WI38 (cell line): ENCODE measurements around the gene RSPRY1.
A peak's percentile ranks its signal among the peaks of the same experiment; 100 is the strongest.

Experiments used
- H3K4me3 ChIP-seq: 2 replicates; pipeline ENCODE4 v1.5.1; 2011; ENCODE audit warnings: low read depth, mild to moderate bottlenecking, control low read depth, low read length
- CTCF ChIP-seq: IDR thresholded peaks from 2 replicates; pipeline ENCODE4 v1.5.1; 2012; ENCODE audit warnings: low read depth, mild to moderate bottlenecking, control low read depth, low read length

RSPRY1 gene

GRCh38 chr16:57244767-57245471, 58.8 kb downstream of the RSPRY1 start, which contains the start of gene ARL2BP:
Gene ARL2BP, plus strand, starts transcription at chr16:57245259. Its CDS starts 109 bp downstream, at chr16:57245368.
- H3K4me3 ChIP-seq: peak within 1 kb of the TSS; percentile 82
- no peak for TF ChIP-seq CTCF

DNA sequence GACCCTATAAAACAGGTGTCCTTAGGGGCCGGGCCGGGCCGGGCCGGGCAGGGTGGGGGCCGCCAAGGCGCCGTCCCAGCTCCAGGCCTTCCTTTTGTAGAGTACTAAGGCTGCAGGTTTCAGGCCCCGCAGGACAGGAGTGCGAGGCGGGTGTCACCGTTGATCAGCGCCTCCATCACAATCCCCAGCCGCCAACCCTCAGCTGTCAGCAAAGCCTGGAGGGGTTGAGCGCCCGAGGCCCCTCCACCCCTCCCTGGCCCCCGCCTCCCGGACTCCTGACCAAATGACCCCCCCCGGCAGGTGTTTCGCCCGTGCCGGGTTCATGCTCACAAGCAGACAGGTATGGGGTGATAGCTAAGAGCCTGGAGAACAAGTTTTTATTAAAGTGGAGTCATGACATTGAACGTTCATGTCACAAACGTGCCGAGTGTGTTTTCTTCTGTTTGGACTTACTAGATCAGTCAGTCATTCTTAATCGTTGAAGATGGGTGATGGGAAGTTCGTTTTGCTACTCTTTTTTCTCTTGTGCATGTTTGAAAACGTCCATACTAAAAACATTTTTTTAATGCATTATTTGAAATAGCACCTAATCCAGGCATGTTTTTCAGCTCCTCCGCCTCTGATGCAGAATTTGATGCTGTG, 59.5 kb downstream of the RSPRY1 start:
- peak overlapping the region; percentile 82 for H3K4me3 ChIP-seq
- no peak for TF ChIP-seq CTCF

- H3K4me3 ChIP-seq: no peak overlapping the region
Measured at GRCh38 chr16:57251352-57251751, 65.2 kb downstream of the RSPRY1 start.

DNA sequence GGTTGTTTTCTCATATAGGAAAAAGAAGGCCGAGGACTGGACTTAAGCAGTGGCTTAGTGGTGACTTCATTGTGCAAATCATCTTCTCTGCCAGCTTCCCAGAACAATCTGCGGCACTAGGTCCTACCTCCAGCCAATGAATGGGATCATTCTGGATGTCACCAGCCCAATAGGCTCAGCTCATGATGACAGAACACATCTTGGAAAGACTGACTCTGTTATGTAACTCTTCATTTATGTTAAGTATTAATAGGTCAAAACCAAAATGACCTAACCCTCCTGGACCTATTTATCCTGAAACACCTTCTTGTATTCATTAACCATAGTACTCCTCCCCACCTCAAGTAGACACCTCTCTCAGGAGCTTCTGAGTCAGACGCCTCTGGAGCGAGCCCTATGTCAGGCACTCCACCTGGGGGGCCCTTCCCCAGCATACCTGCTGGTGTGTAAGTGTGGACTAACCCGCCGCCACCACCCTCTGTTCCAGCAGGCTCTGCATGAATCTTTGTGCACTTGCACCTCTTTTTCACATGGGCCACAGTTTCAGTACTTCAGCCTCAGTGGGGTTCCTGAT, 66.1 kb downstream of the RSPRY1 start:
- H3K4me3 ChIP-seq: no peak overlapping the region
- TF ChIP-seq CTCF: no peak

More at GRCh38 chr16:57251352-57251751, 65.2 kb downstream of the RSPRY1 start:
- TF ChIP-seq CTCF: no peak

DNA sequence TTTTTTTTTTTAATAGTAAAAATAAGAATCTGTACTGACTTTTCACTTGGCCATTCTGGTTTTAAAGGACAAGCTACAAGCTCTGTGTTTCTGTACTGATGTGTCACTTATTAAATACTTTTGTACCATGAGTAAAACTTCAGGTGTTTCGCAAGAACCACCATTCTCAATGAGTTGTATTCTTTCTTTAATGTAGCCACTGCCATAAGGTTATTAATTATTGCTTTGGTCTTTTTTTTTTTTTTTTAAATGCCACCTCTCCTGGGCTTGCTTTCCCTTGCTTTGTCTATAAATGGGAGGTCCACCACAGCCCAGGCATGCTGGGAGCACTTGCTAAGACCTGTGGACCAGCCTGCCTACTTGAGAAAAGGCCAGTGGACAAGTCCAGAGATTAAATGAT, 67.3 kb downstream of the RSPRY1 start:
- no peak overlapping the region for H3K4me3 ChIP-seq

DNA sequence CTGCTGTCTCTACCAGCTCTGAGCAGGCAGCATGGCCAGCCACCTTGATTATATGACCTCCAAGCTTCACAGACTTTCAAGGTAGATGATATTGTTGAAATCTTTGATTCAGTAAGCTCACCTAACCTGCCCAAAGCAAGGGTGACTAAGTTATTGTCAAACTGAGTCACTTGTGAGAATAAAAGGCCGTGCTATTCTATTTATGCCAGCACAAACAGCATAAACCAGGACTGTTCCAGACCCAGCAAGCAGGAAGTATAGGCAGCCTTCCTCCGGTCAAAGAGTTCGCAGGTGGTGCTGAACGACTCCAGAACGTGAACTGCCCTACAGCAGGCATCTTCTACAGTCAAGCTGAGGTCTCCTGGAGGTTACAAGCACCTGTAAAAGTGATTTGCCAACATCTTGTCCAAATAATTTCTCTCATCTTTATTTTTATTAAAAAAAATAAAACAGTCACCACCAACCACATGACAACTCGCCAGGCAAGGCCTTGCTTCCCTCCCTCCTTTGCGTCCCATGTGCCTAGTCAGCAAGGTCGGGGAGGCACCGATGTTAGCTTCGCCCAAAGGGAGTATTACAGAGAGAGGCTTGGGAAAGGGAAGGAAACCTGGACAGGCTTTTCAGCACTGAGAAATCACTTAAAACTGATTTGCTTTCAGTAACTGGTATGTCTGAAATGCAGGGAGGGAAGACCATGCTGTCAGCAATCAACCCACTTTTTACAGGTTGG, 69.7 kb downstream of the RSPRY1 start:
- H3K4me3 ChIP-seq: no peak overlapping the region
- TF ChIP-seq CTCF: no peak

More for the DNA sequence above, 67.3 kb downstream of the RSPRY1 start:
- TF ChIP-seq CTCF: no peak
